ENCODE data around the gene ADCY7. TPM values are rescaled to one million over a fixed set of nuclear protein-coding genes. Genes with fewer than 3 reads are reported as not detected.

The ADCY7 gene
- total RNA-seq, 1 experiment from 2014 or later: 34.2 TPM

DNA sequence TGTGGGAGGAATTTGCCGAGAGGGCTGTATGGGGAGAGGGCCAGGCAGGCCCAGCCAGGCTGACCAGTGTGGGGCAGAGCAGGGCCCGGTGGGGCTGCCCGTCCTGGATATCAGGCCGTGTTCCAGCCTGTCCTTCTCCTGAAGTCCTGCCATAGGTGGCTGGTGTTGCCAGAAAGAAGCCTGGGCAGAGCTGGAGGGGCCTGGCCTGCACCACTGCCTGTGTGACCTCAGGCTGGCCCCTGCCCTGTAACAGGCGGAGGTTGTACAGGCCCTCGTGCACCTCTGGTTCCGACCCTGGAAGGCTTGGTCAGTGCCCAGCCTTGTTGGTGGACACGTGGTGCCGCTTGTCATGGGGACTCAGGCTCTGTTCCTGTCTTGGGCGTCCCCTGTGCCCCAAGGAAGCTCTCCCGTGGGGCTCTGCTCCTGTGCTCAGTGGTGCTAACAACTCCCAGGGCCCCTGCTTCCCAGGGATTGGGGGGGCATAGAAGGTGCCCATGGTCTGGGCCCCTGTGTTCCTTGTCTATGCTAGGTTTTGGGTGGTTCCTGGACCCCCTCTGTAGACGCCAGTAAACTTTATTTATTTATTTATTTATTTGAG, 33.3 kb downstream of the ADCY7 start (continued):
- TF ChIP-seq CEBPB (IDR thresholded peaks at IDR 0.05; ENCODE audit: low read depth) (no peak), JUND (IDR thresholded peaks at IDR 0.05) (no peak)

DNA sequence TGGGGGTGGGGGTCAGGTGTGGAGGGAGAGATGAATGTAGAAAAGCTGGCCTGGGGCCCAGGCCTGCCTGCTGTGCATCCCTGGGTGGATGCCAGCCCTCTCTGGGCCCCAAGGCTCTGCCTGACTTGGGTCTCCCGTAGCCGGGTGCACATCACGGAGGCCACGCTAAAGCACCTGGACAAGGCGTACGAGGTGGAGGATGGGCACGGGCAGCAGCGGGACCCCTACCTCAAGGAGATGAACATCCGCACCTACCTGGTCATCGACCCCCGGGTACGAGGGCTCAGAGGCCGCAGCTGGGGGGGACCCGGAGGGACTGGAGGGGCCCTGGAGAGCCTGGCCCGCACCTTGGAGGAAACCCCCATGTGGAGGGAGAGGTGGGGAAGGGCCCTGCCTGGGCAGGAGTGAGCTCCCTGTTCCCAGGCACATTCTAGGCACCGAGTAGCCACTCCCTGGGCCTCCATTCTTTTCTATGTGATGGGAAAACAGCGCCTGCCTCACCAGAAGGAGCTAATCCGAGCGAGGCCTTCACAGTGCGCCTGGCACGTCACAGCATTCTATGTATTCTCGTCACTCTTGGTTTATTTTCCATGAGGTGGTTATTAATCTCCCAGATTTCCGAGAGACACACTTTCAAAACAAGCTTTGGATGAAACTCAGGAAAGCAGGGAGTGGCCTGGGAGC, 34.7 kb downstream of the ADCY7 start:
- Histone ChIP-seq H3K4me1 (ENCODE audit: control insufficient read depth in 1 of 2, insufficient read depth in 2 of 2, low read length in 2 of 2) (no peaks in the 10 kb centered on the region), H3K27me3 (ENCODE audit: insufficient read depth, low read length) (no peaks in the 10 kb centered on the region), H2AFZ (ENCODE audit: low read depth, low read length, poor library complexity, severe bottlenecking) (no peak overlapping the region), H3K79me2 (ENCODE audit: insufficient read depth, low read length) (no peaks in the 10 kb centered on the region), H3K4me2 (ENCODE audit: low read length) (no peak overlapping the region), H3K27ac (ENCODE audit: low read depth, low read length) (no peak overlapping the region), H4K20me1 (ENCODE audit: insufficient read depth) (no peaks in the 10 kb centered on the region), H3K9me3 (ENCODE audit: control insufficient read depth in 1 of 2, insufficient read depth in 1 of 2, low read depth in 1 of 2, low read length in 2 of 2) (no peaks in the 10 kb centered on the region), H3K9ac (ENCODE audit: low read length) (no peak overlapping the region), H3K36me3 (ENCODE audit: control insufficient read depth in 1 of 2, insufficient read depth in 2 of 2, low read length in 2 of 2) (no peaks in the 10 kb centered on the region), H3K9me2 (ENCODE audit: insufficient read depth) (no peaks in the 10 kb centered on the region), H3K4me3 (replicated peaks in 1 of 2; ENCODE audit: low read depth in 1 of 2, low read length in 2 of 2) (no peak overlapping the region)
- DNase-seq (ENCODE audit: low read depth, low spot score) (no peak), ATAC-seq (no peak)
- ChIA-PET POLR2A (no interaction called here), CTCF (no interaction called here), RAD21 (ENCODE audit: low non-redundant PET in 1 of 2, low total read pairs in 2 of 2, uncharacterized antibody in 2 of 2, unreplicated experiment in 2 of 2) (no interaction called here)
- TF ChIP-seq EZH2 (IDR thresholded peaks at IDR 0.05) (no peak), EZH2phosphoT487 (IDR thresholded peaks at IDR 0.05; ENCODE audit: borderline replicate concordance) (no peak), EGR1 (IDR thresholded peaks at IDR 0.05; ENCODE audit: low read depth) (no peak), JUND (IDR thresholded peaks at IDR 0.05) (no peak), SIN3A (IDR thresholded peaks at IDR 0.05; ENCODE audit: low read depth) (no peak)
- TF ChIP-seq, protein P1, sequence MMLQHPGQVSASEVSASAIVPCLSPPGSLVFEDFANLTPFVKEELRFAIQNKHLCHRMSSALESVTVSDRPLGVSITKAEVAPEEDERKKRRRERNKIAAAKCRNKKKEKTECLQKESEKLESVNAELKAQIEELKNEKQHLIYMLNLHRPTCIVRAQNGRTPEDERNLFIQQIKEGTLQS (IDR thresholded peaks at IDR 0.05): no peak
- TF ChIP-seq, protein P2, sequence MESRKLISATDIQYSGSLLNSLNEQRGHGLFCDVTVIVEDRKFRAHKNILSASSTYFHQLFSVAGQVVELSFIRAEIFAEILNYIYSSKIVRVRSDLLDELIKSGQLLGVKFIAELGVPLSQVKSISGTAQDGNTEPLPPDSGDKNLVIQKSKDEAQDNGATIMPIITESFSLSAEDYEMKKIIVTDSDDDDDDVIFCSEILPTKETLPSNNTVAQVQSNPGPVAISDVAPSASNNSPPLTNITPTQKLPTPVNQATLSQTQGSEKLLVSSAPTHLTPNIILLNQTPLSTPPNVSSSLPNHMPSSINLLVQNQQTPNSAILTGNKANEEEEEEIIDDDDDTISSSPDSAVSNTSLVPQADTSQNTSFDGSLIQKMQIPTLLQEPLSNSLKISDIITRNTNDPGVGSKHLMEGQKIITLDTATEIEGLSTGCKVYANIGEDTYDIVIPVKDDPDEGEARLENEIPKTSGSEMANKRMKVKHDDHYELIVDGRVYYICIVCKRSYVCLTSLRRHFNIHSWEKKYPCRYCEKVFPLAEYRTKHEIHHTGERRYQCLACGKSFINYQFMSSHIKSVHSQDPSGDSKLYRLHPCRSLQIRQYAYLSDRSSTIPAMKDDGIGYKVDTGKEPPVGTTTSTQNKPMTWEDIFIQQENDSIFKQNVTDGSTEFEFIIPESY (IDR thresholded peaks at IDR 0.05; ENCODE audit: extremely low read depth, insufficient replicate concordance, low read length): no peak
- no TSS peak for BruUV-seq (replicated peaks)
- intact Hi-C loops (cut with micrococcal nuclease): no loop called here
